HL-60 (cell line): Measurements from ENCODE around the gene TOR2A.
A peak's percentile ranks its signal among the peaks of the same experiment; 100 is the strongest.

Experiments used
- CTCF ChIP-seq: IDR thresholded peaks from one replicate; pipeline ENCODE4 v1.5.1; 2011; ENCODE audit warnings: low read length, control low read depth, inconsistent platforms; ENCODE audit not compliant: insufficient read depth
- GABPA ChIP-seq: IDR thresholded peaks from 2 replicates; pipeline ENCODE4 v1.6.1; 2012; ENCODE audit warnings: low read depth
- POLR2AphosphoS5 ChIP-seq: IDR thresholded peaks from 2 replicates; pipeline ENCODE4 v1.6.1; 2012; ENCODE audit warnings: low read depth
- REST ChIP-seq: IDR thresholded peaks from 2 replicates; pipeline ENCODE4 v1.6.1; 2012; ENCODE audit warnings: low read depth; ENCODE audit not compliant: insufficient replicate concordance
- SPI1 ChIP-seq: IDR thresholded peaks from 2 replicates; pipeline ENCODE4 v1.6.1; 2012; ENCODE audit warnings: low read depth, mild to moderate bottlenecking, borderline replicate concordance

GRCh38 chr9:127768698-127769097 lies 33.6 kb upstream of the TOR2A start:
- TF ChIP-seq CTCF (no peak), REST (no peak), POLR2AphosphoS5 (no peak), GABPA (no peak), SPI1 (peak; percentile 17; the same call in 1 of the 2 replicates)
